ENCODE data around the gene PSME3IP1.

PSME3IP1 gene

DNA sequence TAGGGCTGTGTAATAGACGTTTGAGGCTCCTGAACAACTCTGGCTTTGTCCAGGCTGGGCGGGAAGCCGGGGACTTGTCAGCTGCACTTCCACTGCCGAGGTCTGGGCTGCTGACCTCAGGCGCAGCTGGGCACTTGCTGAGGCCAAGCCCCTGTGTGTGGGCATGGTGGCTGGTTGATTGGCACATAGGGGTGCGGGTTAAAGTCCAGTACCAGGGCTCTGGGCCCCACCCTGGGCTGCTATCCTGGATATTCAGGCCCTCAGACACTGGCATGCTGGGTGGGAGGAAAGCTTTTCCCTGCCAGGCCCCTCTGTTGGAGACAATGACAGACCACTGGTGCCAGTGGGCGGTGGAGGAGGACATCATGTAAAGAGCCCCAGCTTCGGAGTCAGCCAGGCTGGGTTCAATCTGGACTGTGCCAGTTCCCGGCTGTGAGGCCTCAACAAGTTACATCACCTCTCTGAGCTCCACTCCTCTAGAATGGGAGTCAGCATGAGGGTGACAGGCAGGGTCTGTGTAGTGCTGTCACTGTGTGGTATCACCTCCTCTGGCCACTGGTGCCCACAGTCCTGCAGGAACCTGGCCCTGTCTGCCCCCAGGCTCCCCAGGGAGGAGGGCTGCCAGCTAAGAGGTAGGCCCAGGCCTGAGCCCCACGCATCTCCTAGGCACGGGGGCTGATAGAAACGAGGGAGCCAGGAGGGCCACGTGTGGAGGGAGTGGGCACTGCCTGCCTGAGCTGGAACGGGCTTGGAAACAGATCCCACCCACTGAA lies 42.5 kb downstream of the PSME3IP1 start:
- DNase-seq: peak; percentile 36

DNA sequence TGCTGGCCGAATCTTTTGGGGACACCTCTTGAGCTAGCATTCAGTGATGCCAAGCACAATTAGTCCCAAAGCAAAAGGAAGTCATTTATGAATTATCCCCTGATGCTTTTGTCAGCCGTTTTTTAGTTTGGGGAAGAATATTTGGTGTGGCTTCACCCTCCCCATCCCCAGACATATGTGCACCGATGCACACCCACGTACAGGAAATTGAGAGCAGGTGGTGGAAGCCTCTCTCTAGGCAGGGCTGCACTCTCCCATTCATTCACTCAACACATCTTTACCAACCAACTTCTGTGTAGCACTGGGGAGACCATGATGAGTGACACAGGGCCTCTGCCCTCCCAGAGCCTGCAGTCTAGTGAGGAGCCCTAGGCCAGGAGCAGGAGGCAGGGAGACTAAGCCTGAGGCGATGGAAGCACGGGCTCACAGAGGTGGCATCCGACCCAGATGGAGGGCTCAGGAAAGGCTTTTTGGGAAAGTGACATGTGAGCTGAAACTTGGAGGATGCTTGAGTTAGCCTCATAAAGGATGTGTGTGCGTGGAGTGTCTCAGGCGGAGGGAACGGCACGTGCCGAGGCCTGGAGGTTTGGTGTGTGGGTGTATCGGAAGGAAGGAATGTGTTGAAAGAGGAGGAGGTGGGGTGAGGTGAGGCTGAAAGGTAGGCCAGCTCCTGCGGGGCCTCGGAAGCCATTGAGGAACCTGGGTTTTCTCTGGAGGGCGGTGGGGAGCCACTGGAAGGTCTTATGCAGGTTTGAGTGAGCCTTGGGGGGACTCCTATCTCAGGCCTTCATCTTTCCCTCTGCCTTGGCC lies 43.8 kb downstream of the PSME3IP1 start:
- no peak for DNase-seq

GRCh38 chr16:57140931-57141668 lies 44.7 kb downstream of the PSME3IP1 start:
- no peak for DNase-seq

GRCh38 chr16:57138281-57138935 lies 47.4 kb downstream of the PSME3IP1 start:
- no peak for DNase-seq

- DNase-seq: no peak
These were observed 48.1 kb downstream of the PSME3IP1 start for GRCh38 chr16:57137566-57138273.

DNA sequence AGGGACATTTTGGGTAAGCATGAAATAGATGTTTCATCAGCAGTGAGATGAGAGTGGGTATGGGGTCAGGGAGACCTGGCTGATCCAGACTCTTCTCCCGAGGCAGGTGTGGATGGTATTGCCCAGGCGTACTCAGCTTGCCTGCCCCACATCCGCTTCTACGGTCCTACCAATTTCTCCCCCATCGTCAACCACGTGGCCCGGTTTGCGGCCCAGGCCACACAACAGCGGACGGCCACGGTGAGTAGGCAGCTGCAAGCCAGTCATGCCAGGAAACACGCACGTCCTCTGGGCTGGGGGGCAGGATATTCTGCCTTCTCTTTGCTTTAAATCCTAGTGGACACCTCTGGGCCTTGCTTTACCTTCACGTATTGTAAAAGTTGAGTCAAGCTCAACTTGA lies 48.8 kb downstream of the PSME3IP1 start:
- DNase-seq: no peak

GRCh38 chr16:57134982-57135381 lies 50.9 kb downstream of the PSME3IP1 start:
- no peak for DNase-seq

DNA sequence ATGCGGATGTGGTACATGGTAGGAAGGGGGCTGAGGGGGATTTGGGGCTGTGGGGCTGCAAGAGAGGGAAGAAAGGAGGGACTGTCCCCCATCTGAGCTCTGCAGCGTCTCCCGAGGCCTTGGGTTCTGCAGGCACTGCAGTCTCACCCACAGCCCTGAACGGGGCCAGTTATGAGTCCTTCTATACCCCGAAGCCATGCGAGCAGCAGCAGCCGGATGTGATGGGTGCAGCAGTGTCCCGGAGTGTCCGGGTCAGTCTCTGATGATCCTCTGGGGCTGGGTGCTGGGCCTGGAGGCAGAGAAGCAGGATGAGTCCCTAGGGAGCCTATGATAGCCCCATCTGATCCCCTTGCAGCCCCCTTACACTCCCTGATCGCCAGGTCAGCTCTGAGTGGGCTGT lies 52.0 kb downstream of the PSME3IP1 start:
- DNase-seq: no peak

- no peak for DNase-seq
These were observed 52.8 kb downstream of the PSME3IP1 start for GRCh38 chr16:57133031-57133430.

DNA sequence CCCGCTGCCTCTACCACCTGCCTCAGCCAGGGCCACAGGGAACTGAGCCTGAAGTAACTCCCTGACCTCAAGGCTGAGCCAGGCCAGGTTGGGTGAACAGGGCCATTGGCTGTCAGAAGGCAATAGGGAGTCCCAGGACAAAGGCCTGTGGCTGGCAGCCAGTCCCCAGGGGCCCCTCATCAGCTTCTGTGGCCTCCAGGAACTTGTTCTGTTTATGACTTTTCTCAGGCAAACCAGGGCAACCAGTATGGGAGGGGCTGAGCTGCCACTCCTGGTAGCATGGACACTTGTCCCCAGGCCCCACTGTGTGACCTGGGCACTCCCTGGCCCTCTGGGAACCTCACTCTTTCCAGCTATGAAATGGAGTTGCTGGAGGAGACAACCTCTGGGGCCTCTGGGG lies 53.4 kb downstream of the PSME3IP1 start:
- no peak for DNase-seq

GRCh38 chr16:57131351-57131970 lies 54.4 kb downstream of the PSME3IP1 start:
- no peak for DNase-seq

GRCh38 chr16:57130950-57131321 lies 54.9 kb downstream of the PSME3IP1 start:
- DNase-seq: no peak

GRCh38 chr16:57128771-57129389 lies 57.0 kb downstream of the PSME3IP1 start:
- no peak for DNase-seq

DNA sequence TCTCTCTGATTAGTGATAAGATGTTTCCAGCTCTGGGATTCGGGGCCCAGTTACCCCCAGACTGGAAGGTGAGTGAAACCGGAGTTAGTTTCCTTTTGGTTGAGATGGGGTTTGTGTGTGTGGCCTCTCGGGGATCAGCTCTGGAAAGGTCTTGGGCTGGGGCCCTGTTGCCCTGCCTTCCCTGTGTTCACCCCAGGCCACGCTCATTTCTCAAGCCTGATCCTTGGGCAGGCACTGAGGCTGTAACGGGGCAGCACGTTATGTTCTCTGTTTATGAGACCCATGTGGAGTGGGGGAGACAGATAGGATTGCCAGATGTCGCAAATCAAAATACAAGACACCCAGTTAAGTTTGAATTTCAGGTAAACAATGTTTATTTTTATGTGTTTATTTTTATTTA lies 58.0 kb downstream of the PSME3IP1 start:
- no peak for DNase-seq

- DNase-seq: no peak
These were observed 58.6 kb downstream of the PSME3IP1 start for GRCh38 chr16:57127037-57127763.

- DNase-seq: no peak
These were observed 59.4 kb downstream of the PSME3IP1 start for GRCh38 chr16:57126411-57126810.

DNA sequence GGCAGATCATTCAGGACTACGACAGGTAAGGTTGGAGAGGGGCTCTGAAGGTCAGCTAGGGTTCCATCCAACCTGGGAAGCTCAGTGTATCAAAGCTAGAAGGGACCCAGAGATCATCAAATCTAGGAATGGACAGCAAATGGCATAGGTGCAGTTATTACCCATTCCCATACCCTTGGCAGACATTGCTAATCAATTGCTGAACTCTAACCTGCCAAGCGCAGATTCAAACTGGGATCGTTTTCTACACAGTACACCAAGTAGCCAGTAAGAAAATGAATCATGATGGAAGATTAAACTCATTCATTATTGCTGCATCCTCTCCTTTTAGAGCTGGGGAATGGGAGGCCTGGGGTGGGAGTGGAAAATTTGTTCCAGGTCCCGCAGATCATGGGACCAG lies 59.9 kb downstream of the PSME3IP1 start:
- DNase-seq: no peak

DNA sequence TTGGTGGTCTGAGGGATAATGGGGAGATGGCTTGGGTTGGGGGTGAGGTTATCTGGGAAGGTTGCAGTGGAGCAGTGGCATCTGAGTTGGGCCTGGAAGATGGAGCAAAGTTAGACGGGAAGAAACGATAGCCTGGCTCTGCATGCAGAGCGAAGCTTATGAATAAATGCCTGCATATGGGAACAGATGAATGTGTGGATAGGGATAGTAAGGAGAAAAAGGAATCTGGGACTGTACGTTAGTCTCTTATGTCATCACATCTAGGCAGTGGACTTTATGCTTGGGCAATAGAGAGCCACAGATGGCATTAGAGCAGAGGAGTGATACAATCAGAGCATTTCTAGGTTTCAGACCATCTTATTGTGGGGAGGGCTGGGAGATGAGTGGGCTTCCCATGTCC lies 60.5 kb downstream of the PSME3IP1 start:
- no peak for DNase-seq

- no peak for DNase-seq
These were observed 61.7 kb downstream of the PSME3IP1 start for GRCh38 chr16:57123974-57124674.
